CD14-positive monocyte (primary cell): ENCODE measurements around the gene PLCB1. TPM values are rescaled to one million over a fixed set of nuclear protein-coding genes. Genes with fewer than 3 reads are reported as not detected.

Experiments used
- DNase-seq, 3 donors: peaks; one replicate each; pipeline ENCODE4 v3.0.0-alpha.2; 2011 to 2022
- H2AFZ ChIP-seq: 2 replicates; pipeline ENCODE4 v1.6.0; 2012; ENCODE audit warnings: mild to moderate bottlenecking, low read depth, low read length, inconsistent platforms; ENCODE audit not compliant: insufficient read depth, poor library complexity, severe bottlenecking
- H3K27ac ChIP-seq, 2 donors: 1 replicate in 1 of 2; 2 replicates in 1 of 2; pipeline ENCODE4 v1.5.1; 2012 to 2013; ENCODE audit warnings: low read length in 2 of 2, control low read depth in 1 of 2, inconsistent platforms in 1 of 2, low read depth in 1 of 2, mild to moderate bottlenecking in 1 of 2
- H3K27me3 ChIP-seq, 2 donors: one replicate each; pipeline versions ENCODE4 v1.6.0 to v1.6.1; 2011 to 2013; ENCODE audit warnings: low read length in 2 of 2; ENCODE audit not compliant: control insufficient read depth in 2 of 2, insufficient read depth in 2 of 2
- H3K36me3 ChIP-seq, 2 donors: replicated peaks in 1 of 2; 1 replicate in 1 of 2; 2 replicates in 1 of 2; pipeline versions ENCODE4 v1.5.1 to v1.6.1; 2012 to 2013; ENCODE audit warnings: low read length in 2 of 2, control low read depth in 1 of 2, inconsistent platforms in 1 of 2, mild to moderate bottlenecking in 1 of 2; ENCODE audit not compliant: insufficient read depth in 2 of 2, control insufficient read depth in 1 of 2
- H3K4me1 ChIP-seq, 2 donors: 1 replicate in 1 of 2; 2 replicates in 1 of 2; pipeline versions ENCODE4 v1.5.1 to v1.6.1; 2012 to 2013; ENCODE audit warnings: low read length in 2 of 2, control low read depth in 1 of 2, inconsistent platforms in 1 of 2, mild to moderate bottlenecking in 1 of 2, moderate library complexity in 1 of 2; ENCODE audit not compliant: insufficient read depth in 2 of 2, control insufficient read depth in 1 of 2
- H3K4me2 ChIP-seq: replicated peaks from 2 replicates; pipeline ENCODE3; 2012; ENCODE audit warnings: low read length, moderate library complexity, mild to moderate bottlenecking; ENCODE audit not compliant: poor library complexity, severe bottlenecking; ENCODE audit errors: extremely low read depth
- H3K4me3 ChIP-seq, 3 experiments: fragments of 200-600 bp in 1 of 3; sonication (generic) in 1 of 3; replicated peaks in 1 of 3; 1 replicate in 2 of 3; 2 replicates in 1 of 3; pipeline ENCODE4 v1.5.1; 2011 to 2013; ENCODE audit warnings: low read length in 3 of 3, mild to moderate bottlenecking in 3 of 3, control low read depth in 2 of 3, low read depth in 2 of 3, inconsistent platforms in 1 of 3, moderate library complexity in 1 of 3
- H3K79me2 ChIP-seq: 2 replicates; pipeline ENCODE4 v1.6.0; 2012; ENCODE audit warnings: mild to moderate bottlenecking, control low read depth, inconsistent platforms, low read length, moderate library complexity; ENCODE audit not compliant: insufficient read depth
- H3K9ac ChIP-seq: 2 replicates; pipeline ENCODE4 v1.6.0; 2017; ENCODE audit warnings: low read length, mild to moderate bottlenecking; ENCODE audit not compliant: insufficient read depth, poor library complexity, severe bottlenecking
- H3K9me3 ChIP-seq, 2 donors: replicated peaks in 1 of 2; 1 replicate in 1 of 2; 2 replicates in 1 of 2; pipeline versions ENCODE4 v1.5.1 to v1.6.1; 2012 to 2013; ENCODE audit warnings: low read length in 2 of 2, control low read depth in 1 of 2; ENCODE audit not compliant: control insufficient read depth in 1 of 2, insufficient read depth in 1 of 2
- H4K20me1 ChIP-seq: 2 replicates; pipeline ENCODE4 v1.6.0; 2012; ENCODE audit warnings: mild to moderate bottlenecking, low read length, control low read depth, moderate library complexity; ENCODE audit not compliant: insufficient read depth
- H3K27ac Mint-ChIP-seq, 7 donors: one replicate each; pipeline ENCODE4 v1.8.0; 2020; ENCODE audit warnings: mild to moderate bottlenecking in 7 of 7, mixed read lengths in 7 of 7, moderate library complexity in 6 of 7, inconsistent platforms in 2 of 7
- H3K27me3 Mint-ChIP-seq, 3 donors: one replicate each; pipeline ENCODE4 v1.8.0; 2021 to 2022; ENCODE audit warnings: low read depth in 3 of 3, mild to moderate bottlenecking in 3 of 3, mixed read lengths in 3 of 3, moderate library complexity in 3 of 3, inconsistent platforms in 1 of 3
- H3K36me3 Mint-ChIP-seq, 2 donors: one replicate each; pipeline ENCODE4 v1.8.0; 2020; ENCODE audit warnings: mixed read lengths in 2 of 2, inconsistent platforms in 1 of 2, mild to moderate bottlenecking in 1 of 2
- H3K4me1 Mint-ChIP-seq: one replicate; pipeline ENCODE4 v1.8.0; 2020; ENCODE audit warnings: mild to moderate bottlenecking, mixed read lengths
- H3K4me3 Mint-ChIP-seq, 2 donors: one replicate each; pipeline ENCODE4 v1.8.0; 2020; ENCODE audit warnings: mild to moderate bottlenecking in 2 of 2, mixed read lengths in 2 of 2, moderate library complexity in 1 of 2
- H3K9me3 Mint-ChIP-seq, 7 donors: one replicate each; pipeline ENCODE4 v1.8.0; 2020 to 2022; ENCODE audit warnings: mixed read lengths in 7 of 7, mild to moderate bottlenecking in 6 of 7, moderate library complexity in 6 of 7, inconsistent platforms in 2 of 7
- CTCF ChIP-seq: fragments of 200-600 bp; IDR thresholded peaks from one replicate; pipeline ENCODE4 v1.8.0; 2022; ENCODE audit warnings: antibody characterized with exemption, mild to moderate bottlenecking
- whole genome bisulfite sequencing: methylation state at CpG from one replicate; pipeline ENCODE4 v1.1.5; 2013; ENCODE audit warnings: missing lambda C conversion rate; ENCODE audit not compliant: insufficient coverage; 5-methylcytosine and 5-hydroxymethylcytosine counted together
- intact Hi-C, 2 donors: fragments of 100-400 bp; cut with micrococcal nuclease; formaldehyde crosslinking; loops; one replicate each; pipeline versions ENCODE4 v1.15.0 to v1.15.1; 2023
- polyA plus RNA-seq, 3 donors: library from polyadenylated mRNA; depleted of rRNA in 1 of 3; unstranded in 2 of 3; stranded (reverse) in 1 of 3; fragments of 300-500 nt in 2 of 3; fragments of >200 nt in 1 of 3; fragmentation: Illumina TruSeq in 2 of 3; gene quantifications; 1 replicate in 2 of 3; 2 replicates in 1 of 3; pipeline ENCODE4 v1.2.3, GENCODE V29; 2012 to 2021

Gene PLCB1
- polyA plus RNA-seq, 3 donors: 8.6 to 16.4 (median 13.2) TPM

DNA sequence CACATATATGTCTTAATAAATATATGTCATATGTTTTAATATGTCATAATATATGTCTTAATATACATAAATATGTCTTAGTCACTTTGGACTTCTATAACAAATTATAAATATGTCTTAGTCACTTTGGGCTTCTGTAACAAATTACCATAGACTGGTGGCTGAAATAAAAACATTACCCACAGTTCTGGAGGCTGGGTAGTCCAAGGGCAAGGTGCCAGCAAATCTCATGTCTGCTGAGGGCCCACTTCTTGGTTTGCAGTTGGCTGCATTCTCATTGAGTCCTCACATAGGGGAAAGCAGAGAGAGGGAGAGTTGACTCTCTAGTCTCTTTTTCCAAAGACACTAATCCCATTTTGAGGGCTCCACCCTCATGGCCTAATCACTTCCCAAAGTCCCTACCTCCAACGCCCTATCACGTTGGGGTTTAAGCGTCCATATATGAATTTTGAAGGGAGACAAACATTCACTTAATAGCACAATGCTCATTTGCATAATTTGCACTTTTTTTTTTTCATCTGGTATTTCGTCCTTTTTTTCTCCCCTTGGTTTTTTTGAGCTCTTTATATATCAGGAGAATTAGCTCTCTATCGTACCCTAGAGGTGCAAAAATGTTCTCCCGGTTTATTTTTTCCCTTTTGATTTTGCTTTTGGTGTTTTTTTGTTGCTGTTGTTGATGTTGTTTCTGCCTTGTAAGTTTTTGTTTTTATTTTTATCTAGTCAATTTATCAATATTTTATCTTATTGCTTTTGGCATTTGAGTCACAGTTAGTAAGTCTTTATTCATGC, 266.4 kb downstream of the PLCB1 start:
- Mint-ChIP-seq H3K27ac (peak overlapping the region; percentile 12 to 92 (median 81)), H3K27me3 (no peaks in the 10 kb centered on the region), H3K4me1 (peaks cover 54% of the 10 kb centered on the region), H3K36me3 (no peaks in the 10 kb centered on the region), H3K4me3 (no peak overlapping the region), H3K9me3 (peaks cover 0 to 7% (median 2%) of the 10 kb centered on the region in 7 donors)
- Histone ChIP-seq H2AFZ (no peak overlapping the region), H3K27ac (peak overlapping the region in 1 of 2 donors; percentile 83), H3K27me3 (no peaks in the 10 kb centered on the region), H3K4me3 (no peak overlapping the region), H4K20me1 (no peaks in the 10 kb centered on the region), H3K36me3 (no peaks in the 10 kb centered on the region), H3K9ac (no peak overlapping the region), H3K4me2 (no peak overlapping the region), H3K9me3 (no peaks in the 10 kb centered on the region), H3K4me1 (peaks cover 29 to 80% of the 10 kb centered on the region in 2 donors), H3K79me2 (peaks cover 43% of the 10 kb centered on the region)
- peak in 1 of 3 donors; percentile 47 for DNase-seq
- intact Hi-C loops: loop anchor here in 1 of 2 donors (10.0 kb wide), 1 partner anchor 56 kb away; no protein-coding TSS in a partner anchor
- TF ChIP-seq CTCF: no peak
- no CpG with 5 or more reads among the region's 6 CpGs for WGBS

DNA sequence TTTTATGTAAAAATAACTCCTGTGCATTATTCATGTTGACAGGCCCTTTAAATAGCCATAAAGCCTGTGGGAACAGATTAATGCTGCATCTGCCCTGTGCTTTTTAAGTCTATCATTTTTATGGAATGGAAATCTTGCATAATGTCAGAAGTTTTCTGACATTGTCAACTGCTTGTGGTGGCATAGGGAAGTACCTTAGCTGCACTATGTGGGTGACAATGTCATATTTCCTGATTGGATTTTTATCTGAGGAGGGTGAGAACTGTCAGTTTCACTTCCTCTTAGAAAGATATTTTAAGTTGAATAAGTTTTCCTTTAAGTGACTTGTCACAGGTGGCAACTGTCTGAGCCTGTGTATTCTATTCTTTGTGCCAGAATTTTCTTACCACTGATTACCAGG, 267.9 kb downstream of the PLCB1 start:
- H3K4me1 ChIP-seq: peaks cover 24 to 69% of the 10 kb centered on the region in 2 donors
- no peak overlapping the region for H2AFZ ChIP-seq
- intact Hi-C loops: loop anchor here in 1 of 2 donors (10.0 kb wide), 1 partner anchor 55 kb away; no protein-coding TSS in a partner anchor
- Mint-ChIP-seq H3K4me3 (peak overlapping the region in 1 of 2 donors; percentile 35), H3K36me3 (peaks cover 0 to 3% of the 10 kb centered on the region in 2 donors), H3K9me3 (peaks cover 0 to 7% (median 2%) of the 10 kb centered on the region in 7 donors), H3K4me1 (peaks cover 56% of the 10 kb centered on the region), H3K27me3 (no peaks in the 10 kb centered on the region), H3K27ac (peak overlapping the region; percentile 81 to 96 (median 92))
- peak overlapping the region in 2 of 3 experiments; percentile 7 to 51 for H3K4me3 ChIP-seq
- peak overlapping the region in 1 of 2 donors; percentile 83 for H3K27ac ChIP-seq
- H3K36me3 ChIP-seq: no peaks in the 10 kb centered on the region
- no peaks in the 10 kb centered on the region for H3K9me3 ChIP-seq
- H4K20me1 ChIP-seq: no peaks in the 10 kb centered on the region
- H3K27me3 ChIP-seq: no peaks in the 10 kb centered on the region
- H3K4me2 ChIP-seq: peak overlapping the region; percentile 72
- H3K9ac ChIP-seq: peak overlapping the region; percentile 24
- peaks cover 44% of the 10 kb centered on the region for H3K79me2 ChIP-seq
- DNase-seq: peak; percentile 86 to 97 (median 94)
- no peak for TF ChIP-seq CTCF
